Left ventricle myocardium inferior (tissue), 1 donor: ENCODE data around the gene SCO2. TPM values are rescaled to one million over a fixed set of nuclear protein-coding genes. Genes with fewer than 3 reads are reported as not detected.

Experiments used
- DNase-seq: peaks from one replicate; pipeline ENCODE4 v3.0.0-alpha.2; 2020
- H3K27ac ChIP-seq: fragments of 200-600 bp; replicated peaks from 2 replicates; pipeline ENCODE4 v1.8.0; 2021
- H3K27me3 ChIP-seq: fragments of 200-600 bp; 2 replicates; pipeline ENCODE4 v1.8.0; 2021; ENCODE audit warnings: low read depth
- H3K36me3 ChIP-seq: fragments of 200-600 bp; 2 replicates; pipeline ENCODE4 v1.8.0; 2021
- H3K4me1 ChIP-seq: fragments of 200-600 bp; 2 replicates; pipeline ENCODE4 v1.8.0; 2021
- H3K4me3 ChIP-seq: fragments of 200-600 bp; 2 replicates; pipeline ENCODE4 v1.8.0; 2021; ENCODE audit warnings: mild to moderate bottlenecking, moderate library complexity
- H3K9me3 ChIP-seq: fragments of 200-600 bp; replicated peaks from 2 replicates; pipeline ENCODE4 v1.8.0; 2021
- CTCF ChIP-seq: fragments of 200-600 bp; IDR thresholded peaks from 2 replicates; pipeline ENCODE4 v1.8.0; 2021; ENCODE audit warnings: antibody characterized with exemption, mild to moderate bottlenecking, borderline replicate concordance
- intact Hi-C: fragments of 100-400 bp; cut with micrococcal nuclease; formaldehyde crosslinking; loops from one replicate; pipeline ENCODE4 v1.11.0; 2022
- total RNA-seq: library from RNA; stranded (reverse); fragmentation: NEBNext Ultra II Directional; extraction: Animal tissue kit (Norgen Biotek cat#: 25700); gene quantifications from one replicate; pipeline ENCODE4 v1.2.1, GENCODE V29; 2021
- donor health status: DM: no; HTN: yes; CAD: no; lungs with severe emphysema.

SCO2 gene
- total RNA-seq, 1 donor from 2014 or later: not detected

GRCh38 chr22:50497093-50497492 lies 28.3 kb downstream of the SCO2 start:
- DNase-seq: no peak
- no peak for TF ChIP-seq CTCF
- peaks cover under 1% of the 10 kb centered on the region for H3K36me3 ChIP-seq
- intact Hi-C loops: no loop called here
- H3K9me3 ChIP-seq: no peaks in the 10 kb centered on the region
- H3K27me3 ChIP-seq: no peaks in the 10 kb centered on the region
- no peak overlapping the region for H3K27ac ChIP-seq
- peaks cover 9% of the 10 kb centered on the region for H3K4me1 ChIP-seq
- no peak overlapping the region for H3K4me3 ChIP-seq

GRCh38 chr22:50490531-50491308 lies 34.7 kb downstream of the SCO2 start:
- intact Hi-C loops: no loop called here
- H3K9me3 ChIP-seq: no peaks in the 10 kb centered on the region
- H3K27ac ChIP-seq: no peak overlapping the region
- DNase-seq: no peak
- no peaks in the 10 kb centered on the region for H3K36me3 ChIP-seq
- no peaks in the 10 kb centered on the region for H3K4me1 ChIP-seq
- peaks cover 39% of the 10 kb centered on the region for H3K27me3 ChIP-seq
- no peak overlapping the region for H3K4me3 ChIP-seq
- no peak for TF ChIP-seq CTCF

DNA sequence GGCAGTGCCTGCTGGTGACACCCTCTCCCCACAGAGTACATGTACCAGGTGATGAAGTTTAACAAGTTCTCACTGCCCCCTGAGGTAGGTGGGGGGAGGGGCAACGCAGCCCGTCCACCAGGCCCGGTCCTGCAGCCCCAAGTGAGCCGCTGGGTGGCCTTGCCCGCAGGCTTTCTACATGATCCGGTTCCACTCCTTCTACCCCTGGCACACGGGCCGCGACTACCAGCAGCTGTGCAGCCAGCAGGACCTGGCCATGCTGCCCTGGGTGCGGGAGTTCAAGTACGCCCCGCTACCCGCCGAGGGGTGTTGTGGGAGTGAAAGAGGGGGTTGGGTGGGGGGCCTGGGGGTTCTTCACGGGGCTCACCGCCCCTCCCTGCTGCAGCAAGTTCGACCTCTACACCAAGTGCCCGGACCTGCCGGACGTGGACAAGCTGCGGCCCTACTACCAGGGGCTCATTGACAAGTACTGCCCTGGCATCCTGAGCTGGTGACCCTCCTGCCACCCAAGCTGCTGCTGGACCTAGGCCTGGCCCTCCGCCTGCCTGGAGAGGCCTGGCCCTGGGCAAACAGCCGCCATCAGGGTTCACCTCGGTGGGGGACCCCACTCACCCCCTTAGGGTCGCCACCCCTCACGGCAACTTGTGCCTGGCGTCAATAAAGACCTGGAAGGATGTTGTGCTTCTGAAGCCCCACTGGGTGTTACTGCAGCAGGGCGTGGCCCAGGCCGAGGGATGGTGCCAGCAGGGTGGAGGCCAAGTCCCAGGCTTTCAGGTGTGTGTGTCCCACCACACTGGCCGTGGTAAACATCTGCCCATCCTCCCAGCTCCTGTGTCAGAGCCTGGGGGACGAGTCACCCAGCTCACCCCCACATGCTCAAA lies 35.8 kb downstream of the SCO2 start:
- peaks cover 50% of the 10 kb centered on the region for H3K27me3 ChIP-seq
- no peak for TF ChIP-seq CTCF
- H3K4me1 ChIP-seq: no peaks in the 10 kb centered on the region
- intact Hi-C loops: no loop called here
- no peaks in the 10 kb centered on the region for H3K36me3 ChIP-seq
- DNase-seq: no peak
- H3K9me3 ChIP-seq: no peaks in the 10 kb centered on the region
- no peak overlapping the region for H3K27ac ChIP-seq
- H3K4me3 ChIP-seq: no peak overlapping the region

DNA sequence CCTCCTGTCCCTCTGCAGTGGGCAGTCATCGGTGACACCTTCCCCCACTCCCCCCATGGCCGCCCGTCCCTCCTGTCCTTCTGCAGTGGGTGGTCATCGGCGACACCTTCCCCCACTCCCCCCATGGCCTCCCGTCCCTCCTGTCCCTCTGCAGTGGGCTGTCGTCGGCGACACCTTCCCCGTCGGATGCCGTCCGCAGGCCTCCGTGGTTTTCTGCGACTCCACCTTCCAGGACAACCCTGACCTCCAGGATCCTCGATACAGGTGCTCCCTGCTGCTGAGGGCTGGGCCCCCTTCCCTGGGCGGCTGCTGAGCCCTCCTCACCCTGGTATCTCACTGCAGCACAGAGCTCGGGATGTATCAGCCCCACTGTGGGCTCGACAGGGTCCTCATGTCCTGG lies 36.5 kb downstream of the SCO2 start:
- TF ChIP-seq CTCF: no peak
- Histone ChIP-seq H3K9me3 (no peaks in the 10 kb centered on the region), H3K4me1 (no peaks in the 10 kb centered on the region), H3K4me3 (no peak overlapping the region), H3K36me3 (no peaks in the 10 kb centered on the region), H3K27me3 (peaks cover 58% of the 10 kb centered on the region), H3K27ac (no peak overlapping the region)
- intact Hi-C loops: no loop called here
- DNase-seq: no peak

DNA sequence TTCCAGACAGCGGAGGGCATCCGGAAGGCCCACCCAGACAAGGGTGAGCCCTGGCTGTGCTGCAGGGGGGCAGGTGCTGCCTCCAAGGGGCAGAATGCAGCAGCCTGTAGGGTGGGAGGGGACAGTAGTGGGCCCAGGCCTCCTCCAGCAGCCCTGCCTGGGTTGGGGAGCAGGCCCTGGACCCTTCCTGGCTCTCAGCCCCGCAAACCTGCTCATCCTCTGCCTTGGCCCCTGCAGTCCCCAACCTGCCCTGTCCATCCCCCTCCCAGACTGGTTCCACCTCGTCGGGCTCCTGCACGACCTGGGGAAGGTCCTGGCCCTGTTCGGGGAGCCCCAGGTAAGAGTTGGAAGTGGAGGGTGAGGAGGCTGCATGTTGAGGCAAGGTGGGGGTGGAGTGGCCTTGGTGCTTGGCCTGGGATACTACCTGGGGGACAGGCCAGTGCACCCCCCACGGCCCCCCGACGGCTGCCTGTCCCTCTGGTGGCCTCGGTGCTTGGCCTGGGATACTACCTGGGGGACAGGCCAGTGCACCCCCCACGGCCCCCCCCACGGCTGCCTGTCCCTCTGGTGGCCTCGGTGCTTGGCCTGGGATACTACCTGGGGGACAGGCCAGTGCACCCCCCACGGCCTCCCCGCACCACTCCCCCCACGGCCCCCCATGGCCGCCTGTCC lies 37.3 kb downstream of the SCO2 start:
- no peak for DNase-seq
- Histone ChIP-seq H3K36me3 (no peaks in the 10 kb centered on the region), H3K27ac (no peak overlapping the region), H3K27me3 (peaks cover 65% of the 10 kb centered on the region), H3K4me1 (no peaks in the 10 kb centered on the region), H3K9me3 (no peaks in the 10 kb centered on the region), H3K4me3 (no peak overlapping the region)
- no peak for TF ChIP-seq CTCF
- intact Hi-C loops: no loop called here
